ENCODE data around the gene SMAP1. TPM values are rescaled to one million over a fixed set of nuclear protein-coding genes. Genes with fewer than 3 reads are reported as not detected.

SMAP1 gene
- total RNA-seq, 1 donor: 32.4 TPM

GRCh38 chr6:70894001-70894400 lies 226.3 kb downstream of the SMAP1 start:
- no peak for DNase-seq (ENCODE audit: low read depth)
- TF ChIP-seq CTCF (IDR thresholded peaks at IDR 0.05; ENCODE audit: insufficient read depth, low read length): no peak

GRCh38 chr6:70900047-70900446 lies 232.4 kb downstream of the SMAP1 start:
- TF ChIP-seq CTCF (IDR thresholded peaks at IDR 0.05; ENCODE audit: insufficient read depth, low read length): no peak
- no peak overlapping the region for H3K4me3 ChIP-seq (ENCODE audit: low read depth, low read length)
- no peak for DNase-seq (ENCODE audit: low read depth)

More at GRCh38 chr6:70894001-70894400, 226.3 kb downstream of the SMAP1 start:
- no peak overlapping the region for H3K4me3 ChIP-seq (ENCODE audit: low read depth, low read length)

- peak; percentile 35 for TF ChIP-seq CTCF (IDR thresholded peaks at IDR 0.05; ENCODE audit: insufficient read depth, low read length)
- no peak for DNase-seq (ENCODE audit: low read depth)
- no peak overlapping the region for H3K4me3 ChIP-seq (ENCODE audit: low read depth, low read length)
Observed at GRCh38 chr6:70901324-70901723, 233.6 kb downstream of the SMAP1 start.

GRCh38 chr6:70903665-70904452 lies 236.2 kb downstream of the SMAP1 start:
- DNase-seq (ENCODE audit: low read depth): no peak
- no peak for TF ChIP-seq CTCF (IDR thresholded peaks at IDR 0.05; ENCODE audit: insufficient read depth, low read length)
- H3K4me3 ChIP-seq (ENCODE audit: low read depth, low read length): no peak overlapping the region

GRCh38 chr6:70905742-70906141 lies 238.1 kb downstream of the SMAP1 start:
- no peak for TF ChIP-seq CTCF (IDR thresholded peaks at IDR 0.05; ENCODE audit: insufficient read depth, low read length)
- H3K4me3 ChIP-seq (ENCODE audit: low read depth, low read length): no peak overlapping the region
- DNase-seq (ENCODE audit: low read depth): no peak

Other genes starting within 250 kb of the SMAP1 start
- gene SDHAF4, start 101.0 kb upstream of the SMAP1 start, total RNA-seq (ENCODE audit: low replicate concordance): 2.8 and 8.0 TPM in 2 replicates